GM18511 (cell line): ENCODE measurements around the gene TUB.

Experiments used
- ATAC-seq: cut with Tn5 transposase; IDR thresholded peaks from one replicate; pipeline ENCODE4 v1.9.1; 2021; ENCODE audit warnings: mild to moderate bottlenecking, moderate library complexity; ENCODE audit not compliant: unreplicated experiment

The TUB gene

GRCh38 chr11:8089791-8090510 lies 8.9 kb downstream of the TUB start:
- no peak for ATAC-seq

GRCh38 chr11:8090756-8091155 lies 9.7 kb downstream of the TUB start:
- ATAC-seq = no peak

GRCh38 chr11:8091721-8092120 lies 10.7 kb downstream of the TUB start:
- ATAC-seq = no peak

GRCh38 chr11:8092587-8093424 lies 11.8 kb downstream of the TUB start:
- ATAC-seq = peak; percentile 77

GRCh38 chr11:8093931-8094575 lies 13.0 kb downstream of the TUB start:
- no peak for ATAC-seq

- no peak for ATAC-seq
Observed at GRCh38 chr11:8094656-8095055, 13.6 kb downstream of the TUB start.

- ATAC-seq = no peak
Observed at GRCh38 chr11:8095371-8095770, 14.4 kb downstream of the TUB start.

- no peak for ATAC-seq
Observed at GRCh38 chr11:8095806-8096522, 15.0 kb downstream of the TUB start.

- ATAC-seq = no peak
Observed at GRCh38 chr11:8096575-8096974, 15.6 kb downstream of the TUB start.

- ATAC-seq = no peak
Observed at GRCh38 chr11:8097062-8097461, 16.1 kb downstream of the TUB start.

- ATAC-seq = no peak
Observed at GRCh38 chr11:8097468-8097867, 16.5 kb downstream of the TUB start.

GRCh38 chr11:8097926-8098325 lies 16.9 kb downstream of the TUB start:
- ATAC-seq = no peak

- ATAC-seq = no peak
Observed at GRCh38 chr11:8098361-8098760, 17.4 kb downstream of the TUB start.

GRCh38 chr11:8098879-8099278 lies 17.9 kb downstream of the TUB start:
- no peak for ATAC-seq

GRCh38 chr11:8099291-8099899 lies 18.4 kb downstream of the TUB start:
- ATAC-seq = peak; percentile 78

- ATAC-seq = no peak
Observed at GRCh38 chr11:8100158-8100557, 19.1 kb downstream of the TUB start.

GRCh38 chr11:8100605-8101004 lies 19.6 kb downstream of the TUB start:
- no peak for ATAC-seq

GRCh38 chr11:8101421-8101820 lies 20.4 kb downstream of the TUB start:
- ATAC-seq = no peak

GRCh38 chr11:8102296-8102915 lies 21.4 kb downstream of the TUB start:
- no peak for ATAC-seq

- ATAC-seq = no peak
Observed at GRCh38 chr11:8102965-8103364, 22.0 kb downstream of the TUB start.
